ENCODE data around the gene DNLZ. TPM values are rescaled to one million over a fixed set of nuclear protein-coding genes. Genes with fewer than 3 reads are reported as not detected.
A peak's percentile ranks its signal among the peaks of the same experiment; 100 is the strongest.

DNLZ gene
- total and polyA plus RNA-seq, 10 donors, result 15.8 to 29.8 (median 22.3) TPM

- H3K27ac ChIP-seq, result peak overlapping the region in 6 of 8 donors; percentile 51 to 85 (median 72)
- no peak for DNase-seq
- peaks cover 0 to 18% (median 0%) of the 10 kb centered on the region in 7 donors for H3K27me3 ChIP-seq (replicated peaks in 1 of 7)
- no peaks in the 10 kb centered on the region for H3K9me3 ChIP-seq
- intact Hi-C loops (cut with DNase I; ENCODE audit: low total_unique reads), result no loop called here
- peaks cover 0 to 52% (median 30%) of the 10 kb centered on the region in 6 donors for H3K4me1 ChIP-seq
- H3K4me3 ChIP-seq, result peak overlapping the region in 4 of 8 donors; percentile 42 to 67 (median 46)
- peaks cover 0 to 51% (median 8%) of the 10 kb centered on the region in 6 donors for H3K36me3 ChIP-seq
- 85 to 88% (median 86%) methylated on average over 9 to 21 of the region's 21 CpGs for WGBS, 5 donors
- no peak for TF ChIP-seq POLR2A (IDR thresholded peaks at IDR 0.05)
- TF ChIP-seq POLR2AphosphoS5 (IDR thresholded peaks at IDR 0.05), result no peak
- TF ChIP-seq, protein P1, sequence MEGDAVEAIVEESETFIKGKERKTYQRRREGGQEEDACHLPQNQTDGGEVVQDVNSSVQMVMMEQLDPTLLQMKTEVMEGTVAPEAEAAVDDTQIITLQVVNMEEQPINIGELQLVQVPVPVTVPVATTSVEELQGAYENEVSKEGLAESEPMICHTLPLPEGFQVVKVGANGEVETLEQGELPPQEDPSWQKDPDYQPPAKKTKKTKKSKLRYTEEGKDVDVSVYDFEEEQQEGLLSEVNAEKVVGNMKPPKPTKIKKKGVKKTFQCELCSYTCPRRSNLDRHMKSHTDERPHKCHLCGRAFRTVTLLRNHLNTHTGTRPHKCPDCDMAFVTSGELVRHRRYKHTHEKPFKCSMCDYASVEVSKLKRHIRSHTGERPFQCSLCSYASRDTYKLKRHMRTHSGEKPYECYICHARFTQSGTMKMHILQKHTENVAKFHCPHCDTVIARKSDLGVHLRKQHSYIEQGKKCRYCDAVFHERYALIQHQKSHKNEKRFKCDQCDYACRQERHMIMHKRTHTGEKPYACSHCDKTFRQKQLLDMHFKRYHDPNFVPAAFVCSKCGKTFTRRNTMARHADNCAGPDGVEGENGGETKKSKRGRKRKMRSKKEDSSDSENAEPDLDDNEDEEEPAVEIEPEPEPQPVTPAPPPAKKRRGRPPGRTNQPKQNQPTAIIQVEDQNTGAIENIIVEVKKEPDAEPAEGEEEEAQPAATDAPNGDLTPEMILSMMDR (IDR thresholded peaks at IDR 0.05 in 8 of 11, conservative IDR thresholded peaks at IDR 0.05 in 3 of 11), result no peak
Measured at GRCh38 chr9:136372006-136372405, 8.5 kb upstream of the DNLZ start.

- no peak for TF ChIP-seq POLR2AphosphoS5 (IDR thresholded peaks at IDR 0.05)
- no peaks in the 10 kb centered on the region for H3K9me3 ChIP-seq
- H3K4me3 ChIP-seq, result no peak overlapping the region
- H3K36me3 ChIP-seq, result peaks cover 0 to 56% (median 8%) of the 10 kb centered on the region in 6 donors
- peaks cover 0 to 50% (median 28%) of the 10 kb centered on the region in 6 donors for H3K4me1 ChIP-seq
- intact Hi-C loops (cut with DNase I; ENCODE audit: low total_unique reads), result no loop called here
- H3K27ac ChIP-seq, result no peak overlapping the region
- H3K27me3 ChIP-seq (replicated peaks in 1 of 7), result peaks cover 0 to 18% (median 0%) of the 10 kb centered on the region in 7 donors
- 87 to 96% (median 92%) methylated on average over 5 to 13 of the region's 13 CpGs for whole genome bisulfite sequencing, 5 donors
- DNase-seq, result no peak
Measured at GRCh38 chr9:136371533-136371880, 8.0 kb upstream of the DNLZ start.

DNA sequence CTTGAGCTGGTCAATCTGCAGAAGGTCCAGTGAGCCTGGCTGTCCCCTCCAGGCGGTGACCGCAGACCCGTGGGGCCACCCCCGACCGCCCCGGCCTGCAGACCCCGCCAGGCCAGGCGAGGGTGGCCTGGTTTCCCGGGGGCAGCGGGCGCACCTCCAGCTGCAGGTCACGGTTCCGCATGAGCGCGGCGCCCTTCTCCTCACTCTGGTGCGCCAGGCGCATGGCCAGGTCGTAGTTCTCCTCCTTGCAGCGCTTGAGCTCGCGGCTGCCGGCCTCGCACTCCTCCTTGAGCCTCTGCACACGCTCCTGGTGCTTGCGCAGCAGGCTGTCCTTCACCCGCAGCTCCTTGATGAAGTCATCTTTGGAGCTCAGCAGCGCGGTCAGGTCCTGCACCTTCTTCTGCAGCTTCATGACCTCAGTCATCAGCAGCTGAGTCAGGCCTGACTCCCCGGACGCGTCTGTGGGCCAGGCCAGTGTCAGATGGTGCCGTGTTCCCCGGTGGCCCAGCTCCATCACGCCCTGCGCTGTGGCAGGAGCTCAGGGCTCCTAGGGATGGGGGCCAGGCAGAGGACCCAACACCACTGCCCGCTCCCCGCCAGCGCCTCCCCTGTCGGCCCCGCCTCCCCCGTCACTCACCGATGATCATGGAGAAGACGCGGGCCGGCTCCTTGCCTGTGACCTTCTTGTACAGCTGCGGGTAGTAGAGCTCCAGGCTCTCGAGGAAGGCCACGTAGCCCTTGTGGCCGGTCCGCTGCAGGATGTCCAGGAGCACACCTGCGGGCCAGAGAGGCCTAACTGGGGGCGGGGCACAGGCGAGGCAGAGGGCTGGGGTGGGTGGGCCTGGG, 7.4 kb upstream of the DNLZ start:
- 92 to 97% (median 95%) methylated on average over 26 to 54 of the region's 54 CpGs for WGBS, 5 donors
- Histone ChIP-seq H3K36me3 (peaks cover 0 to 58% (median 8%) of the 10 kb centered on the region in 6 donors), H3K27ac (no peak overlapping the region), H3K27me3 (replicated peaks in 1 of 7) (peaks cover 0 to 18% (median 0%) of the 10 kb centered on the region in 7 donors), H3K4me1 (peaks cover 0 to 50% (median 28%) of the 10 kb centered on the region in 6 donors), H3K9me3 (no peaks in the 10 kb centered on the region), H3K4me3 (no peak overlapping the region)
- TF ChIP-seq, protein P1 (IDR thresholded peaks at IDR 0.05 in 8 of 11, conservative IDR thresholded peaks at IDR 0.05 in 3 of 11), result no peak
- no peak for TF ChIP-seq POLR2A (IDR thresholded peaks at IDR 0.05)
- TF ChIP-seq POLR2AphosphoS5 (IDR thresholded peaks at IDR 0.05), result no peak
- no peak for DNase-seq
- intact Hi-C loops (cut with DNase I; ENCODE audit: low total_unique reads), result no loop called here

DNA sequence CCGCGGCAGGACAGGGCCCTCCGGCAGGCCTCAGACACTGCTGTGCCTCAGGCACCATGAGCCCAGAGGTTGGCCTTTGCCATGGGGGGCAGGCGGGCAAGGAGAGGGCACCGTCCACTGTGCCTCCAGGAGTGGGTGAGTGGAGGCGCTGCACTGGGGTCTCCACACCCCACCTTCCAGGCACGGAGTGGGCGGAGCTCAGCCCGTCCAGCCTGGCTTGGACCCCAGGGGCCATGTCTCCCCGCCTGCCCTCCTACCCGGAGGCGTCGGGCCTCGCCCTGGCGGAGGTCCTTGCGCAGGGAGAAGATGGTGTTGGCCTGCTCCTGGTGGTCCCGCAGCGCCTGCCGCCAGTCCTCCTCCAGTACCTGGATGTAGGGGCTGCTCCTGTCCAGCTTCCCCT, 6.5 kb upstream of the DNLZ start:
- H3K36me3 ChIP-seq, result peaks cover 0 to 53% (median 8%) of the 10 kb centered on the region in 6 donors
- peaks cover 0 to 50% (median 35%) of the 10 kb centered on the region in 6 donors for H3K4me1 ChIP-seq
- no peak overlapping the region for H3K4me3 ChIP-seq
- TF ChIP-seq, protein P1 (IDR thresholded peaks at IDR 0.05 in 8 of 11, conservative IDR thresholded peaks at IDR 0.05 in 3 of 11), result no peak
- TF ChIP-seq POLR2A (IDR thresholded peaks at IDR 0.05), result no peak
- no peak for TF ChIP-seq POLR2AphosphoS5 (IDR thresholded peaks at IDR 0.05)
- peaks cover 0 to 18% (median 0%) of the 10 kb centered on the region in 7 donors for H3K27me3 ChIP-seq (replicated peaks in 1 of 7)
- intact Hi-C loops (cut with DNase I; ENCODE audit: low total_unique reads), result no loop called here
- WGBS, 5 donors, result 93 to 99% (median 95%) methylated on average over 9 to 19 of the region's 19 CpGs
- no peaks in the 10 kb centered on the region for H3K9me3 ChIP-seq
- no peak overlapping the region for H3K27ac ChIP-seq
- DNase-seq, result no peak

Measured in spleen (tissue), 11 donors.